Heart right ventricle (tissue), 16 donors: ENCODE measurements around the gene BTG1. TPM values are rescaled to one million over a fixed set of nuclear protein-coding genes. Genes with fewer than 3 reads are reported as not detected.
A peak's percentile ranks its signal among the peaks of the same experiment; 100 is the strongest.

Experiments
- ATAC-seq, 8 donors: fragments of 200-7000 bp; cut with Tn5 transposase; one replicate each; pipeline ENCODE4 v1.9.1; 2020; ENCODE audit warnings: mild to moderate bottlenecking in 8 of 8, moderate library complexity in 8 of 8, moderate number of reproducible peaks in 1 of 8
- DNase-seq, 2 donors: peaks; one replicate each; pipeline ENCODE4 v3.0.0-alpha.2; 2020
- H3K27ac ChIP-seq, 10 donors: fragments of 200-600 bp; sonication (generic) in 2 of 10; one replicate each; pipeline versions ENCODE4 v1.5.0 to v1.8.0; 2020 to 2022; ENCODE audit warnings: mild to moderate bottlenecking in 3 of 10
- H3K27me3 ChIP-seq, 7 donors: fragments of 200-600 bp; one replicate each; pipeline ENCODE4 v1.8.0; 2021 to 2022; ENCODE audit warnings: mild to moderate bottlenecking in 2 of 7
- H3K36me3 ChIP-seq, 9 donors: fragments of 200-600 bp; sonication (generic) in 1 of 9; one replicate each; pipeline versions ENCODE4 v1.5.0 to v1.8.0; 2020 to 2022; ENCODE audit warnings: mild to moderate bottlenecking in 2 of 9
- H3K4me1 ChIP-seq, 9 donors: fragments of 200-600 bp; sonication (generic) in 1 of 9; one replicate each; pipeline versions ENCODE4 v1.5.0 to v1.8.0; 2020 to 2022; ENCODE audit warnings: mild to moderate bottlenecking in 4 of 9
- H3K4me3 ChIP-seq, 10 donors: fragments of 200-600 bp; sonication (generic) in 2 of 10; one replicate each; pipeline versions ENCODE4 v1.5.0 to v1.8.0; 2020 to 2022; ENCODE audit warnings: mild to moderate bottlenecking in 7 of 10, moderate library complexity in 2 of 10
- H3K9me3 ChIP-seq, 11 donors: fragments of 200-600 bp in 10 of 11; sonication (generic) in 2 of 11; one replicate each; pipeline versions ENCODE4 v1.5.0 to v1.8.0; 2013 to 2022; ENCODE audit warnings: mild to moderate bottlenecking in 2 of 11, control low read depth in 1 of 11, moderate library complexity in 1 of 11
- WGBS, 2 donors: extraction: QIAGEN DNeasy Blood & Tissue Kit; methylation state at CpG; one replicate each; pipeline ENCODE4 v1.1.7; 2013; ENCODE audit warnings: inconsistent platforms in 1 of 2; 5-methylcytosine and 5-hydroxymethylcytosine counted together
- intact Hi-C, 10 donors: fragments of 100-400 bp; cut with DNase I; formaldehyde crosslinking; loops; one replicate each; pipeline versions ENCODE4 v1.11.1 to v1.14.2; 2022
- polyA plus RNA-seq, 2 donors: library from polyadenylated mRNA; stranded (reverse); fragments of 200-250 nt; gene quantifications; one replicate each; pipeline ENCODE4 v1.2.3, GENCODE V29; 2013
- total RNA-seq, 10 donors: library from RNA; stranded (reverse); fragmentation: NEBNext Ultra II Directional in 3 of 10; extraction: Animal tissue kit (Norgen Biotek cat#: 25700) in 3 of 10; gene quantifications; one replicate each; pipeline versions ENCODE4 v1.2.1 to v1.2.4, GENCODE V29; 2021 to 2023
- TF ChIP-seq, protein P1 (sequence below), 9 donors: fragments of 200-600 bp; sonication (generic) in 2 of 9; IDR thresholded peaks; one replicate each; pipeline versions ENCODE4 v1.5.0 to v1.8.0; 2021 to 2022; ENCODE audit warnings: antibody characterized with exemption in 9 of 9, mild to moderate bottlenecking in 5 of 9, moderate library complexity in 1 of 9
- donor health status: Arrhythmogenic right ventricular cardiomyopathy.
- donor health status: ischemic (EF 13 %, LVEDD 7.1; RV severe dilation, severe dysfunction).
- donor health status: healthy with polysubstance abuse.
- donor health status: DM: no; HTN: yes; CAD: no.
- donor health status: DM: no; HTN: no; CAD: no.
- donor health status: ischemic (EF 25% LVEDD 6.9; RV normal size, moderate dysfunction).
- donor health status: ischemic (EF 25% LVEDD 5.7; RV mildly dilated, moderate dysfunction).
- donor health status: healthy.
- donor health status: DM: yes; HTN: yes; CAD: no.
- donor health status: Ischemic cardiomyopathy.
- donor health status: ischemic (EF 35%, LVEDD 5.7; RV mildly dilated, moderate dysfunction).
- donor health status: nonischemic (EF 11% LVEDD 7.7; RV severe dilation, severe dysfunction).
- donor health status: DM: yes; HTN: yes; CAD: no.
- donor health status: PGD.
- donor health status: ischemic (EF 29% LVEDD 5.4; RV normal size, mild dysfunction).
- donor health status: nonischemic (EF 23%, LVEDD 6.1; RV moderate dilation, normal function).

The BTG1 gene
- total and polyA plus RNA-seq, 12 donors, result 20.0 to 127 (median 61.0) TPM

DNA sequence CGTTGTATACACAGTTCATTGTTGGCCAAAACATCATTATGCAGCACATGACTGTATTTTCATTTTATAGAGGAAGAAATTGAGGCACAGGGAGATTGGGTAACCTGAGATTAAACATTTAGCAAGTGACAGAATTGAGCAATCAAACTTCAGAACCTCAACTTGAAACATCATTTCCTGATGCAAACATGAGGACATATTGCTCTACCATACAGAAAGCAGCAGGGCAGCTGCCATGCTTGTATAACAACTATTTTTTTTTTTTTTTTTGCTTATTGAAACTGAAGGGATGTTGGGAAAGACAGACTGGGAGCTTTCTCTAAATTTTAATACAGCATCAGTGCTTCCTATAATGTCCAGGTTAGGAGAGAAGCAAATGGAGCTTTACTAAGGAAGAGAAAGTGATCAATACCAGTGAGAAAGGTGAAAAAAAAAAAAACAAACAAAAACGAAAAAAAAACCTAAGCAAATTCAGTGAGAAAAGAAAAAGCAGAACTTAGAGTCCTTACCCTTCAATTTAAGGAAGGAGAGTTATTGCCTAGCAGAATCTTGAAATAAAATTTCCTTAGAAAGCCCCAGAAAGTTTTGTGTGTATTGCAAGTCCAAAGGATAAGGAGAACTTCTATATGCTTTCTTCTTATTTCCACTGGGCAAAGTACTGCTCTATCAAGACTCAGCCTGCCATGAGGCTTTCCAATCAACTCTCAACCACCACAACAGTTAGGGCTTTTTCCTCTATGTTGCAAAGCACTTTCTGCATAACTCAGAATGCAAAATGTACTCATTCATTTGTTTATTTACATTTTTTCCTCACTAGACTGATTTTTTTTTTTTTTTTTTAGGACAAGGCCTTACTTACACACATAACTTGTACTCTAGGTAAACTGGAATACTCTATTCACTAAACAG is 21.6 kb downstream of the BTG1 start:
- Histone ChIP-seq H3K36me3 (peaks cover 0 to 7% (median 0%) of the 10 kb centered on the region in 9 donors), H3K9me3 (peaks cover 0 to 45% (median 23%) of the 10 kb centered on the region in 11 donors), H3K4me3 (no peak overlapping the region), H3K27me3 (no peaks in the 10 kb centered on the region), H3K4me1 (peaks cover 0 to 33% (median 0%) of the 10 kb centered on the region in 9 donors), H3K27ac (peak overlapping the region in 1 of 10 donors; percentile 68)
- DNase-seq (no peak), ATAC-seq (peak in 2 of 8 donors; percentile 16 to 37)
- TF ChIP-seq, protein P1, sequence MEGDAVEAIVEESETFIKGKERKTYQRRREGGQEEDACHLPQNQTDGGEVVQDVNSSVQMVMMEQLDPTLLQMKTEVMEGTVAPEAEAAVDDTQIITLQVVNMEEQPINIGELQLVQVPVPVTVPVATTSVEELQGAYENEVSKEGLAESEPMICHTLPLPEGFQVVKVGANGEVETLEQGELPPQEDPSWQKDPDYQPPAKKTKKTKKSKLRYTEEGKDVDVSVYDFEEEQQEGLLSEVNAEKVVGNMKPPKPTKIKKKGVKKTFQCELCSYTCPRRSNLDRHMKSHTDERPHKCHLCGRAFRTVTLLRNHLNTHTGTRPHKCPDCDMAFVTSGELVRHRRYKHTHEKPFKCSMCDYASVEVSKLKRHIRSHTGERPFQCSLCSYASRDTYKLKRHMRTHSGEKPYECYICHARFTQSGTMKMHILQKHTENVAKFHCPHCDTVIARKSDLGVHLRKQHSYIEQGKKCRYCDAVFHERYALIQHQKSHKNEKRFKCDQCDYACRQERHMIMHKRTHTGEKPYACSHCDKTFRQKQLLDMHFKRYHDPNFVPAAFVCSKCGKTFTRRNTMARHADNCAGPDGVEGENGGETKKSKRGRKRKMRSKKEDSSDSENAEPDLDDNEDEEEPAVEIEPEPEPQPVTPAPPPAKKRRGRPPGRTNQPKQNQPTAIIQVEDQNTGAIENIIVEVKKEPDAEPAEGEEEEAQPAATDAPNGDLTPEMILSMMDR (IDR thresholded peaks at IDR 0.05), result no peak
- intact Hi-C loops, result no loop called here
- WGBS, 2 donors, result 81 to 85% methylated on average over 2 of the region's 2 CpGs

DNA sequence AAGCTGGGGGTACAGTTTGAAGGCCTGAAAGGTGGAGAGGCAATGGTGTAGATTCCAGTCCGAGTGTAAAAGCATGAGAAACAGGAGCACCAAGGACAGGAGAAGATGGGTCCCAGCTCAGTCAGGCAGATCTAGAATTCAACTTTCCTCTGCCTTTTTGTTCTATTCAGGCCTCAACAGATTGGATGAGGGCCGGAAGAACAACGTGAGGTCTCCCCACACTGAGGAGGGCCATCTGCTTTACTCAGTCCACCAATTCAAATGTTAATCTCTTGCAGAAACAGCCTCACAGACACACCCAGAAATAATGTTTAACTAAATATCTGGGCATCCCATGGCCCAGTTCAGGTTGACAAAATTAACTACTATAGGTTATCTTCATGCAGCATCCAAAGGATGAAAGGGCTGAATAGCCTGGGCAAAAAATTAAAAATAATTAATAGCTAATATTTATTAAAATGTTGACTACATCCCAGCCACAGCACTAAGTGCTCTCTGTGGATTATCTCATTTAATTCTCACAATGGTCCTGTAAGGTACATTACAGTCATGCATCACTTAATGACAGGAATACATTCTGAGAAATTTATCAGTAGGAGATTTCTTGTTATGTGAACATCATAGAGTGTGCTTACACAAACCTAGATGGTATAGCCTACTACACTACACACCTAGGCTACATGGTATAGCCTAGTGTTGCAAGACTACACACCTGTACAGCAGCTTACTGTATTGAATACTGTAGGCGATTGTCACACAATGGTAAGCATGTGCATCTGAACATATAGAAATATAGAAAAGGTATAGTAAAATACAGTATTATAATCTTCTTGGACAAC is 22.5 kb downstream of the BTG1 start:
- 73 to 81% methylated on average over 4 of the region's 4 CpGs for WGBS, 2 donors
- ATAC-seq (peak in 1 of 8 donors; percentile 31), DNase-seq (no peak)
- Histone ChIP-seq H3K36me3 (peaks cover 0 to 7% (median 0%) of the 10 kb centered on the region in 9 donors), H3K27me3 (no peaks in the 10 kb centered on the region), H3K9me3 (peaks cover 0 to 48% (median 23%) of the 10 kb centered on the region in 11 donors), H3K4me3 (no peak overlapping the region), H3K4me1 (peaks cover 0 to 29% (median 0%) of the 10 kb centered on the region in 9 donors), H3K27ac (peak overlapping the region in 1 of 10 donors; percentile 68)
- TF ChIP-seq, protein P1 (IDR thresholded peaks at IDR 0.05), result no peak
- intact Hi-C loops, result no loop called here

DNA sequence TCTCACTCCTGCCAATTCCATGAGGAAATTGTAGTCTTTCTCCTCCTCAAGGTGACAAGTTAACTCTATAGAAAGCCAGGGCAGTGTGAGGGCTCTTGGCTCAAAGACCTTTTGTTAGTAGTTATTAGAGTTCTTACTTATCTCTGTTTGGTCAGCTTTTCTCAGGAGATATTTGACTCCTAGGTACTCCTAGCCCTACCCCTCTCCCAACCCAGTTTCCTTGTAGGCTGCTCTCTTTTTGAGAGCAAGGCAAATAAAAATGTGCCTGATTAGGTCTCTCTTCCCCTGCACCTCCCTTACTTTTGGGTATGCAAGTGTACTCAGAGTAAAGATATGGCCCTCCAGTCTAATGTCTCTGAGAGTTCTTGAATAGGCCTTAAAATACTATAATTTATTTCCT is 23.8 kb downstream of the BTG1 start:
- H3K36me3 ChIP-seq, result peaks cover 0 to 7% (median 0%) of the 10 kb centered on the region in 9 donors
- ATAC-seq (no peak), DNase-seq (no peak)
- H3K4me3 ChIP-seq, result no peak overlapping the region
- peaks cover 0 to 48% (median 23%) of the 10 kb centered on the region in 11 donors for H3K9me3 ChIP-seq
- peaks cover 0 to 26% (median 0%) of the 10 kb centered on the region in 9 donors for H3K4me1 ChIP-seq
- TF ChIP-seq, protein P1 (IDR thresholded peaks at IDR 0.05), result no peak
- H3K27me3 ChIP-seq, result no peaks in the 10 kb centered on the region
- intact Hi-C loops, result no loop called here
- no peak overlapping the region for H3K27ac ChIP-seq
